Peyer's patch (tissue), 4 donors: ENCODE measurements around the gene LMF2. TPM values are rescaled to one million over a fixed set of nuclear protein-coding genes. Genes with fewer than 3 reads are reported as not detected.
A peak's percentile ranks its signal among the peaks of the same experiment; 100 is the strongest.

ENCODE experiments used
- DNase-seq, 3 donors: peaks; one replicate each; pipeline ENCODE4 v3.0.0-alpha.2; 2017 to 2019
- H3K27ac ChIP-seq, 4 donors: fragments of 200-600 bp; sonication (generic); one replicate each; pipeline ENCODE4 v1.5.1; 2016 to 2019
- H3K27me3 ChIP-seq, 2 donors: fragments of 200-600 bp; sonication (generic); one replicate each; pipeline ENCODE4 v1.5.1; 2019
- H3K36me3 ChIP-seq, 3 donors: fragments of 200-600 bp; sonication (generic); one replicate each; pipeline ENCODE4 v1.5.1; 2016 to 2019
- H3K4me1 ChIP-seq, 4 donors: fragments of 200-600 bp; sonication (generic); one replicate each; pipeline ENCODE4 v1.5.1; 2016 to 2019
- H3K4me3 ChIP-seq, 4 donors: fragments of 200-600 bp; sonication (generic); 1 replicate in 3 of 4; 2 replicates in 1 of 4; pipeline ENCODE4 v1.5.1; 2016 to 2019; ENCODE audit warnings: mild to moderate bottlenecking in 1 of 4
- H3K9me3 ChIP-seq, 4 donors: fragments of 200-600 bp; sonication (generic); one replicate each; pipeline ENCODE4 v1.5.1; 2016 to 2019; ENCODE audit warnings: mild to moderate bottlenecking in 1 of 4
- CTCF ChIP-seq, 6 experiments: fragments of 450-650 bp in 4 of 6; fragments of 200-600 bp in 2 of 6; sonication (generic) in 1 of 6; IDR thresholded peaks; one replicate each; pipeline ENCODE4 v1.5.1; 2017 to 2019; ENCODE audit warnings: antibody characterized with exemption in 6 of 6, mild to moderate bottlenecking in 3 of 6, moderate library complexity in 1 of 6
- POLR2A ChIP-seq, 2 donors: fragments of 450-650 bp; IDR thresholded peaks; one replicate each; pipeline ENCODE4 v1.5.1; 2017; ENCODE audit warnings: antibody characterized with exemption in 2 of 2, mild to moderate bottlenecking in 2 of 2, moderate library complexity in 2 of 2
- total RNA-seq, 4 donors: library from RNA; depleted of rRNA; stranded (reverse); fragments of >200 nt; gene quantifications; one replicate each; pipeline ENCODE4 v1.1.0, GENCODE V29; 2016

Gene LMF2
- total RNA-seq, 4 donors from 2014 or later, result 68.5 to 94.9 (median 83.3) TPM

GRCh38 chr22:50482107-50483074 is 25.1 kb downstream of the LMF2 start:
- H3K36me3 ChIP-seq, result no peaks in the 10 kb centered on the region
- H3K9me3 ChIP-seq, result no peaks in the 10 kb centered on the region
- DNase-seq, result peak in 1 of 3 donors; percentile 69
- TF ChIP-seq POLR2A (IDR thresholded peaks at IDR 0.05), result peak; percentile 11 to 52
- no peak for TF ChIP-seq CTCF (IDR thresholded peaks at IDR 0.05)
- peaks cover 0 to 22% of the 10 kb centered on the region in 2 donors for H3K27me3 ChIP-seq
- peak overlapping the region; percentile 61 to 94 (median 71) for H3K4me3 ChIP-seq
- peak overlapping the region; percentile 30 to 85 (median 75) for H3K27ac ChIP-seq
- peaks cover 0 to 41% (median 20%) of the 10 kb centered on the region in 4 donors for H3K4me1 ChIP-seq

- no peaks in the 10 kb centered on the region for H3K9me3 ChIP-seq
- peak within 1 kb of the TSS; percentile 61 to 94 (median 71) for H3K4me3 ChIP-seq
- H3K36me3 ChIP-seq, result no peaks in the 10 kb centered on the region
- peaks cover 0 to 41% (median 20%) of the 10 kb centered on the region in 4 donors for H3K4me1 ChIP-seq
- DNase-seq, result peak; percentile 61 to 85 (median 70)
- H3K27me3 ChIP-seq, result peaks cover 0 to 22% of the 10 kb centered on the region in 2 donors
- TF ChIP-seq POLR2A (IDR thresholded peaks at IDR 0.05) (no peak), CTCF (IDR thresholded peaks at IDR 0.05) (no peak)
- peak within 1 kb of the TSS; percentile 30 to 85 (median 75) for H3K27ac ChIP-seq
These were observed 25.9 kb downstream of the LMF2 start, which contains the start of gene ADM2 for GRCh38 chr22:50481440-50482106. ADM2 (plus strand) TSS chr22:50481543; CDS start chr22:50481848, 305 bp downstream.

GRCh38 chr22:50481045-50481439 is 26.5 kb downstream of the LMF2 start:
- no peak for DNase-seq
- Histone ChIP-seq H3K9me3 (no peaks in the 10 kb centered on the region), H3K4me3 (peak overlapping the region; percentile 61 to 94 (median 71)), H3K4me1 (peaks cover 0 to 41% (median 20%) of the 10 kb centered on the region in 4 donors), H3K36me3 (no peaks in the 10 kb centered on the region), H3K27ac (peak overlapping the region in 2 of 4 donors; percentile 80 to 85), H3K27me3 (peaks cover 0 to 22% of the 10 kb centered on the region in 2 donors)
- TF ChIP-seq POLR2A (IDR thresholded peaks at IDR 0.05) (no peak), CTCF (IDR thresholded peaks at IDR 0.05) (no peak)

- TF ChIP-seq POLR2A (IDR thresholded peaks at IDR 0.05) (no peak), CTCF (IDR thresholded peaks at IDR 0.05) (no peak)
- H3K9me3 ChIP-seq, result no peaks in the 10 kb centered on the region
- H3K27ac ChIP-seq, result no peak overlapping the region
- H3K4me1 ChIP-seq, result peaks cover 0 to 44% (median 21%) of the 10 kb centered on the region in 4 donors
- H3K36me3 ChIP-seq, result no peaks in the 10 kb centered on the region
- no peak for DNase-seq
- H3K4me3 ChIP-seq, result no peak overlapping the region
- peaks cover 0 to 22% of the 10 kb centered on the region in 2 donors for H3K27me3 ChIP-seq
These were observed 27.8 kb downstream of the LMF2 start for GRCh38 chr22:50479721-50480120.

- DNase-seq, result no peak
- peaks cover 0 to 22% of the 10 kb centered on the region in 2 donors for H3K27me3 ChIP-seq
- peaks cover 0 to 38% (median 22%) of the 10 kb centered on the region in 4 donors for H3K4me1 ChIP-seq
- no peaks in the 10 kb centered on the region for H3K9me3 ChIP-seq
- H3K4me3 ChIP-seq, result no peak overlapping the region
- no peak overlapping the region for H3K27ac ChIP-seq
- no peak for TF ChIP-seq POLR2A (IDR thresholded peaks at IDR 0.05)
- no peak for TF ChIP-seq CTCF (IDR thresholded peaks at IDR 0.05)
- H3K36me3 ChIP-seq, result no peaks in the 10 kb centered on the region
These were observed 29.6 kb downstream of the LMF2 start for GRCh38 chr22:50477923-50478322.
